Right renal pelvis (tissue), 4 donors: ENCODE results near the gene RAD51B. TPM values are rescaled to one million over a fixed set of nuclear protein-coding genes. Genes with fewer than 3 reads are reported as not detected.

Experiments used
- DNase-seq, 4 donors: peaks; one replicate each; pipeline ENCODE4 v3.0.0-alpha.2; 2013; ENCODE audit warnings: low read depth in 4 of 4, low spot score in 3 of 4, missing footprints in 1 of 4
- polyA plus RNA-seq, 4 donors: library from polyadenylated mRNA; unstranded; fragments of 120-200 nt; gene quantifications; one replicate each; pipeline ENCODE4 v1.2.1, GENCODE V29; 2013; ENCODE audit not compliant: insufficient read length in 4 of 4

The RAD51B gene
- polyA plus RNA-seq, 4 donors, result 10.7 to 11.6 (median 11.3) TPM

- DNase-seq, result no peak
These were observed 549.9 kb downstream of the RAD51B start for GRCh38 chr14:68369281-68370056.

DNA sequence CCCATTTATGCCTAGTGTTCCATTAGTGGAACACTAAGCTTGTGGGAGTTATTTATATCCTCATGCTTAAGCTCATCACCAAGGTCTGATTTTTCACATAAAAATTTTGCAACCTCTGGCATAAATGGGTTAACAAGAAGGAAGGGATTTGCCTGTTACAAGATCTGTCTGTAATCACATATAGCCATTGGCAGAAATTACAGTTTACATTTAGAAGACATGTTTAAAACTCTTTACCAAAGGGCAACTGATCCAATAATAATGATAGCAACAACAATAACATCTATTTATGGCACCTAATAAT is 550.4 kb downstream of the RAD51B start:
- DNase-seq, result no peak

GRCh38 chr14:68372368-68372767 is 552.8 kb downstream of the RAD51B start:
- no peak for DNase-seq

DNA sequence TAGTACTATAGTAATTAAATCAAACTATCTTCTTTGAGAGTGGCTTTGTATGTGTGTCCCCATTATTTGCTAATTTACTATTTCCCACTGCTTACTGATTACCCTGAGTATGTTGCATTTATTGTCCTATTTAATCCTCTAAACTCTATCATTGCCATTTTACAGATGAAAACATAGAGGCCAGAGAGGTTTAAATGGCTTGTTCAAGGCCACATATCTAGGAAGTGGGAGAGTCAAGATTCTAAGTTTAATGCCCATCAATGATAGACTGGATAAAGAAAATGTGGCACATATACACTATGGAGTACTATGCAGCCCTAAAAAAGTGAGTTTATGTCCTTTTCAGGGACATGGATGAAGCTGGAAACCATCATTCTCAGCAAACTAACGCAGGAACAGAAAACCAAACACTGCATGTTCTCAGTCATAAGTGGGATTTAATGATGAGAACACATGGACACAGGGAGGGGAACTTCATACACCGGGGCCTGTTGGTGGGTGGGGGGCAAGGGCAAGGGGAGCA is 553.6 kb downstream of the RAD51B start:
- DNase-seq, result no peak

- no peak for DNase-seq
These were observed 554.4 kb downstream of the RAD51B start for GRCh38 chr14:68373847-68374444.

- no peak for DNase-seq
These were observed 555.1 kb downstream of the RAD51B start for GRCh38 chr14:68374682-68375081.

- DNase-seq, result no peak
These were observed 555.8 kb downstream of the RAD51B start for GRCh38 chr14:68375376-68375775.

DNA sequence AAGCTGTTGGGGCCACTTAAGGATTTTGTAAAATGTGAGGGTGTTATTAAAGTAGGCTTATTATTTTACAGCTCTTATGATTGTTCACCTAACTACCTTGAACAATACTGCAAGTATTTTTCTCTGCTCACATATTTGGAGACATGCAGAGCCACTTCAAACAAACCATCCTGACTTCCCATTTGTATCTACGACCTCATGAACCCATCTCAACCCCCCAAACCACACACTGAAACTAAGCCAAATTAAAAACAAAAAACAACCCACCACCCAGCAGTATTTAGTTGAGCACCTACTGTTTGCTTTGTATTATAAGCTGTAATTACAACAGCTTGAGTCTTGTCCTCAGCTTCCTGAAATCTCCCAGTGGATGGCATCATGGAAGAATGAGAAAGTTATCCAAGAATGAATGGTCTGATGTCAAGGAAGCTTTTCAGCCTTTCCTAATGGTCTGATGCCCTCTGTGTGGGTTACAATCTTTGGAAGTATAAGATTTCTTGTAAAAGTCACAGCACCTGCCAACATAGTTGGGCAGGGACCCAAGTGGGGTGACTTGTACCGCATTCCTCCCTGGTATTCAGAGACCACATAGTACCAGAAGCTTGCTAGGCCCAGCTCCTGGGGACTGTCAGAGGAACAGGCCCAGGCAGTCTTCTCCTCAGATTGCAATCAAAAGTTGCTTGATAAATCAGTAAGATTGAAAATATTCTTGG is 556.6 kb downstream of the RAD51B start:
- DNase-seq, result no peak

- no peak for DNase-seq
These were observed 557.4 kb downstream of the RAD51B start for GRCh38 chr14:68377006-68377405.

GRCh38 chr14:68377459-68377858 is 557.9 kb downstream of the RAD51B start:
- DNase-seq, result no peak

- DNase-seq, result no peak
These were observed 560.1 kb downstream of the RAD51B start for GRCh38 chr14:68379510-68380328.

GRCh38 chr14:68380329-68380741 is 560.8 kb downstream of the RAD51B start:
- no peak for DNase-seq

GRCh38 chr14:68384335-68384734 is 564.8 kb downstream of the RAD51B start:
- no peak for DNase-seq

GRCh38 chr14:68384881-68385280 is 565.3 kb downstream of the RAD51B start:
- DNase-seq, result no peak

- DNase-seq, result no peak
These were observed 566.9 kb downstream of the RAD51B start for GRCh38 chr14:68386446-68386845.

- DNase-seq, result peak in 1 of 4 donors; percentile 74
These were observed 567.6 kb downstream of the RAD51B start for GRCh38 chr14:68386950-68387779.

DNA sequence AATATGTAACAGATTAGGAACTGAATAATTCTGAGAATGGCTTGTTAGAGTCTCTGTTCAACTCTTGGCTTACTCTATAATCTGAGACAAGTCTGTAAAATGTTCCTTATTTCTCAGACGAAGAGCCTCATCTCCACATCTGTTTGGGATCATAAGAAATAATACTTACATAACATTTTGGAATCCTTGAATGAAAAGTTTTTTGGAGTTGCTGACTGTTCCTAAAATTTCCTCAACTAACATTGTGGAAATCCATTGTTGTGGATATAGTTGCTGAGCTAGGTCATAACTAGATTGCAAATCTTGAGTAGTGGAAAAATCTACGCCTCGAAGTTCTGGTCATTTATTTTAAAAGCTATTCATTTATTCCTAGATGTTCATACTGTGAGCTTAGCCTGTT is 570.4 kb downstream of the RAD51B start:
- DNase-seq, result no peak

DNA sequence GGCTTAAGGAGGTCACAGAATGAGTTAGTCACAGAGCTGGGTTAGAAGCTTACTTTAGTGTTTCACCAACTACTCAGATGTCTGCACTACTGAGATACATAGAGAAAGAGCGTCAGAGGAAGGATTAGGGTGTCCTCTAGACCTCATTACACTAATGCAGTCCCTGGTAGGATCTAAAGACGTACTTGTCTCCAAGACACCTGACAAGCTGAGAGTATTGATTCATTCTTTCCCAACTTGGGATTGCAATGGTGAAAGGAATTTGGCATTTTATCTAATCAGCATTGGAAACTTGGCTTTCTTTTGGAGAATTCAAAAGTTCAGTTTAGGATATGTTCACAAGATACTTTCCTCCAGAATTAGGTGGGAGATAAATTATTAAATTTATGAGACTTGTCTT is 571.2 kb downstream of the RAD51B start:
- DNase-seq, result no peak

DNA sequence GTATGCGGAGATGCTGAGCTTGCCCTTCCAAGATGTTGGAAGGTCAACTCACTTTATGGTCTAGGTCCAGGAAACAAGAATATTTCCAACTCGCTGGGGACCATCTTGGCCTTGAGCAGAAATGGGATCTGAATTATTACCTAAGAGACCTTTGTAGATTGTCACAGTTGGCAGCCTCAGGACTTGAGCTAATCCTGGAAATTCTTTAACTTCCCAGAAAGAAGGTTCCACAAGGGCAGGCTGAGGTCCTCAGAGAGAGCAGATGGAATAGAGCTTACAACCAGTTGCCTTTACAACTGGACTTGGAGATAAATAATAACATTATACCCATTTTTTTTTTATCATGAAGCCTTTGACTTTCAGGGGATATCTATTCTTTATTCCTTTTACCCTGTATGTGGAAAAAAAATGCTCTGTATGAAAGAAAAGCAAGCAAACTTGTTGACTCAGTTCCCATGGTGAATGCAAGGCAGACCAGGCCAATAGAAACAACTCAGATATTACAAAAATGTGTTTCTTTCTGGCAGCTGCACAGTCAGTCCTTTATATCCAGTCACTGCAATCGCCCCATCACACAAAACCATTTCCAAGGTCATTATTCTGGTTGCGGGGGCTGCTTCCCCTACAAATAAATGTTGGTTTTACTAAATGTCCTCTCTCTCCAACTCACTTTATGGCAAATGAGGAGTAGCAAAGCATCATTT is 571.9 kb downstream of the RAD51B start:
- no peak for DNase-seq
